GM12878 (cell line): ENCODE results near the gene MAP4K5. TPM values are rescaled to one million over a fixed set of nuclear protein-coding genes. Genes with fewer than 3 reads are reported as not detected.

Source experiments
- ATAC-seq: fragments of 200-7000 bp; cut with Tn5 transposase; 3 replicates; pipeline ENCODE4 v1.9.1; 2020; ENCODE audit warnings: mild to moderate bottlenecking, moderate library complexity
- BruUV-seq: library from RNA; stranded (reverse); fragments of 400-500 nt; replicated peaks from 2 replicates; lab custom pipeline; 2021; lab: Mats Ljungman, UMichigan
- CTCF ChIA-PET: fragments of 300-600 bp; sonication (Branson Sonifier 250); formaldehyde crosslinking; extraction: SDS; loops from one replicate; lab custom pipeline; 2021; ENCODE audit warnings: inconsistent platforms; lab: Yijun Ruan, JAX
- POLR2A ChIA-PET: fragments of 350-600 bp; formaldehyde crosslinking; extraction: SDS; loops from one replicate; lab custom pipeline; 2021; ENCODE audit warnings: inconsistent platforms; lab: Charles Lee
- RAD21 ChIA-PET: fragments of 300-600 bp; sonication (Branson Sonifier 250); formaldehyde crosslinking; loops from one replicate; lab custom pipeline; 2023; ENCODE audit warnings: antibody characterized with exemption; ENCODE audit not compliant: unreplicated experiment; lab: Charles Lee
- SMC1A ChIA-PET: fragments of 300-600 bp; sonication (Branson Sonifier 250); formaldehyde crosslinking; loops from one replicate; lab custom pipeline; 2023; ENCODE audit not compliant: unreplicated experiment, uncharacterized antibody; lab: Charles Lee
- DNase-seq: peaks from one replicate; pipeline ENCODE4 v3.0.0-alpha.2; 2011; ENCODE audit warnings: low read depth, low spot score
- FAIRE-seq: peaks from 3 replicates; lab custom pipeline; 2011; peaks lifted over from hg19 to GRCh38; lab: Jason Lieb, UNC
- H2AFZ ChIP-seq: 2 replicates; pipeline ENCODE4 v1.6.0; 2011; ENCODE audit warnings: low read depth, low read length, control low read depth; ENCODE audit not compliant: control insufficient read depth
- H3K27ac ChIP-seq: 2 replicates; pipeline ENCODE4 v1.5.1; 2011; ENCODE audit warnings: control low read depth; ENCODE audit not compliant: control insufficient read depth, insufficient read depth
- H3K27me3 ChIP-seq, 2 experiments: replicated peaks in 1 of 2; 2 replicates each; pipeline versions ENCODE4 v1.6.0 to v1.6.1; 2011; ENCODE audit warnings: low read length in 1 of 2; ENCODE audit not compliant: control insufficient read depth in 2 of 2, insufficient read depth in 2 of 2
- H3K36me3 ChIP-seq, 2 experiments: 2 replicates each; pipeline ENCODE4 v1.5.1; 2011; ENCODE audit warnings: low read length in 1 of 2; ENCODE audit not compliant: control insufficient read depth in 2 of 2, insufficient read depth in 2 of 2
- H3K4me1 ChIP-seq: 2 replicates; pipeline ENCODE4 v1.6.1; 2011; ENCODE audit warnings: mild to moderate bottlenecking, low read length, moderate library complexity, mixed read lengths; ENCODE audit not compliant: control insufficient read depth, insufficient read depth
- H3K4me2 ChIP-seq: 2 replicates; pipeline ENCODE4 v1.6.0; 2011; ENCODE audit warnings: control low read depth; ENCODE audit not compliant: control insufficient read depth, insufficient read depth
- H3K4me3 ChIP-seq: fragments of 200-600 bp; sonication (generic); 2 replicates; pipeline ENCODE4 v1.5.1; 2016
- H3K79me2 ChIP-seq: 2 replicates; pipeline ENCODE4 v1.6.0; 2011; ENCODE audit warnings: low read length; ENCODE audit not compliant: control insufficient read depth, insufficient read depth
- H3K9ac ChIP-seq: 2 replicates; pipeline ENCODE4 v1.8.0; 2011; ENCODE audit warnings: low read length, control low read depth, mixed read lengths; ENCODE audit not compliant: control insufficient read depth, insufficient read depth
- H3K9me3 ChIP-seq: replicated peaks from 3 replicates; pipeline ENCODE4 v1.5.1; 2011; ENCODE audit warnings: mild to moderate bottlenecking, low read length; ENCODE audit not compliant: control insufficient read depth, insufficient read depth
- H4K20me1 ChIP-seq: 2 replicates; pipeline ENCODE4 v1.6.0; 2011; ENCODE audit not compliant: control insufficient read depth, insufficient read depth
- ATF2 ChIP-seq: IDR thresholded peaks from 2 replicates; pipeline ENCODE4 v1.6.1; 2012; ENCODE audit warnings: low read length, inconsistent platforms
- ATF7 ChIP-seq: fragments of 450-650 bp; IDR thresholded peaks from 2 replicates; pipeline ENCODE4 v1.6.1; 2016; ENCODE audit warnings: low read depth, mild to moderate bottlenecking
- BRCA1 ChIP-seq: IDR thresholded peaks from 2 replicates; pipeline ENCODE4 v1.6.1; 2011; ENCODE audit warnings: low read depth, low read length, improper control_type of control experiment
- CEBPB ChIP-seq, 2 experiments: fragments of 150-350 bp in 1 of 2; IDR thresholded peaks; 2 replicates each; pipeline ENCODE4 v1.6.1; 2012 to 2014; ENCODE audit warnings: low read depth in 2 of 2, low read length in 2 of 2, borderline replicate concordance in 1 of 2, inconsistent platforms in 1 of 2
- CREB1 ChIP-seq: IDR thresholded peaks from 2 replicates; pipeline ENCODE4 v1.6.1; 2012; ENCODE audit warnings: low read depth, mild to moderate bottlenecking, inconsistent platforms
- EED ChIP-seq: sonication (generic); IDR thresholded peaks from 2 replicates; pipeline ENCODE4 v1.6.1; 2016; ENCODE audit warnings: antibody characterized with exemption, low read depth
- ETV6 ChIP-seq, 2 experiments: fragments of 450-650 bp in 1 of 2; IDR thresholded peaks in 1 of 2; conservative IDR thresholded peaks in 1 of 2; 2 replicates each; pipeline ENCODE4 v1.6.1; 2014; ENCODE audit warnings: antibody characterized with exemption in 1 of 2, borderline replicate concordance in 1 of 2, low read depth in 1 of 2, mild to moderate bottlenecking in 1 of 2, moderate library complexity in 1 of 2
- FOXM1 ChIP-seq: IDR thresholded peaks from 2 replicates; pipeline ENCODE4 v1.6.1; 2012; ENCODE audit warnings: low read depth, mild to moderate bottlenecking, inconsistent platforms, low read length, moderate library complexity
- MLLT1 ChIP-seq: fragments of 450-650 bp; IDR thresholded peaks from 2 replicates; pipeline ENCODE4 v1.6.1; 2016; ENCODE audit warnings: mild to moderate bottlenecking
- SMAD1 ChIP-seq: fragments of 450-650 bp; IDR thresholded peaks from 2 replicates; pipeline ENCODE4 v1.6.1; 2018; ENCODE audit warnings: mild to moderate bottlenecking, low read depth; ENCODE audit not compliant: partially characterized antibody
- SRF ChIP-seq, 2 experiments: IDR thresholded peaks; 2 replicates each; pipeline ENCODE4 v1.6.1; 2011; ENCODE audit warnings: low read depth in 2 of 2, low read length in 2 of 2, mild to moderate bottlenecking in 1 of 2, moderate library complexity in 1 of 2
- STAT3 ChIP-seq: IDR thresholded peaks from 2 replicates; pipeline ENCODE4 v1.6.1; 2011; ENCODE audit warnings: low read depth, low read length, improper control_type of control experiment
- YY1 ChIP-seq: IDR thresholded peaks from 2 replicates; pipeline ENCODE4 v1.6.1; 2011; ENCODE audit warnings: low read depth, mild to moderate bottlenecking, low read length
- ZBTB11 ChIP-seq: fragments of 450-650 bp; formaldehyde crosslinking; IDR thresholded peaks from 2 replicates; pipeline ENCODE4 v1.5.0; 2022; ENCODE audit warnings: mild to moderate bottlenecking, missing genetic modification characterization
- ZNF217 ChIP-seq: fragments of 450-650 bp; IDR thresholded peaks from 2 replicates; pipeline ENCODE4 v1.6.1; 2017; ENCODE audit warnings: antibody characterized with exemption, mild to moderate bottlenecking
- ZNF384 ChIP-seq: IDR thresholded peaks from 2 replicates; pipeline ENCODE4 v1.6.1; 2012; ENCODE audit warnings: low read depth, mild to moderate bottlenecking, low read length, improper control_type of control experiment, borderline replicate concordance
- ZNF622 ChIP-seq: fragments of 450-650 bp; IDR thresholded peaks from 2 replicates; pipeline ENCODE4 v1.6.1; 2017; ENCODE audit warnings: mild to moderate bottlenecking, inconsistent platforms
- WGBS: methylation state at CpG from one replicate; pipeline ENCODE4 v1.1.6; 2016; ENCODE audit warnings: low lambda C conversion rate; ENCODE audit not compliant: insufficient replicate concordance, insufficient coverage; ENCODE audit errors: missing lambda C conversion rate; 5-methylcytosine and 5-hydroxymethylcytosine counted together
- in situ Hi-C: fragments of 300-500 bp; cut with MboI; formaldehyde crosslinking; loops from 9 replicates; pipeline ENCODE4 v1.14.3; 2018; ENCODE audit warnings: mixed read lengths
- intact Hi-C: fragments of 100-400 bp; cut with micrococcal nuclease; formaldehyde crosslinking; loops from one replicate; pipeline ENCODE4 v1.14.2; 2022; ENCODE audit not compliant: unreplicated experiment
- polyA plus RNA-seq, 11 experiments: library from polyadenylated mRNA; depleted of rRNA in 4 of 11; unstranded in 6 of 11; stranded (reverse) in 5 of 11; fragments of >200 nt; fragmentation: Nextera tagmentation in 4 of 11; fragmentation: Illumina TruSeq in 1 of 11; extraction: Ambion mirVana in 4 of 11; extraction: Trizol in 1 of 11; gene quantifications; 1 replicate in 1 of 11; 2 replicates in 10 of 11; pipeline versions ENCODE4 v1.2.1 to v1.2.3, GENCODE V29; 2011 to 2016; ENCODE audit warnings: inconsistent platforms in 2 of 11, missing spikeins in 2 of 11, low read depth in 1 of 11
- total RNA-seq, 4 experiments: library from RNA; depleted of rRNA in 3 of 4; stranded (reverse); fragments of >200 nt in 3 of 4; fragmentation: Illumina TruSeq in 1 of 4; extraction: Trizol in 1 of 4; gene quantifications; 2 replicates each; pipeline versions ENCODE4 v1.2.1 to v1.2.3, GENCODE V29; 2013 to 2021

The MAP4K5 gene
- total and polyA plus RNA-seq, 10 of the 15 experiments (the other 5 are each of a cell fraction or from before 2014, with no cell fraction given): 9.1 to 41.3 (median 30.1) TPM

GRCh38 chr14:50533806-50534205 lies 1.4 kb upstream of the MAP4K5 start:
- Histone ChIP-seq H3K9me3 (no peaks in the 10 kb centered on the region; the same call in 1 of the 3 replicates), H3K27me3 (no peaks in the 10 kb centered on the region), H4K20me1 (no peaks in the 10 kb centered on the region), H3K36me3 (no peaks in the 10 kb centered on the region), H3K4me3 (no peak overlapping the region), H2AFZ (no peak overlapping the region), H3K4me2 (no peak overlapping the region), H3K4me1 (peaks cover 10% of the 10 kb centered on the region), H3K9ac (no peak overlapping the region), H3K27ac (no peak overlapping the region), H3K79me2 (peaks cover 25% of the 10 kb centered on the region)
- no TSS peak for BruUV-seq
- in situ Hi-C loops: loop anchor here (5.0 kb wide), 1 partner anchor 682 kb away; the partner anchor contains the start of gene NEMF
- FAIRE-seq: no peak
- CTCF ChIA-PET: interaction anchor here (0.8 to 2.0 kb wide), 4 partner anchors 11 to 682 kb away, joined by 3 to 9 read pairs (median 4); partner anchors contain the start of gene NEMF
- SMC1A ChIA-PET: interaction anchor here (1.6 kb wide), 1 partner anchor 213 kb away, joined by 6 read pairs; no protein-coding TSS in a partner anchor
- no peak for DNase-seq
- POLR2A ChIA-PET: interaction anchor here (0.5 kb wide), 1 partner anchor 8 kb away, joined by 3 read pairs; no protein-coding TSS in a partner anchor
- TF ChIP-seq CREB1 (no peak), ATF7 (no peak), ZNF217 (no peak), ZNF622 (no peak), YY1 (no peak), CEBPB (IDR thresholded peaks at IDR 0.05; ENCODE audit: borderline replicate concordance in 1 of 2, low read depth in 2 of 2, low read length in 2 of 2) (no peak), ZBTB11 (CRISPR knock-in tag) (no peak), FOXM1 (no peak), STAT3 (no peak), ETV6 (conservative IDR thresholded peaks at IDR 0.05 in 1 of 2, IDR thresholded peaks at IDR 0.05 in 1 of 2; ENCODE audit: borderline replicate concordance in 1 of 2, low read depth in 1 of 2) (no peak), MLLT1 (no peak), BRCA1 (no peak), ZNF384 (no peak), SMAD1 (no peak), ATF2 (no peak), SRF (IDR thresholded peaks at IDR 0.05; ENCODE audit: low read depth in 2 of 2, low read length in 2 of 2) (no peak), EED (no peak)
- intact Hi-C loops: loop anchor here (2.0 to 5.0 kb wide), 4 partner anchors 302 to 902 kb away; partner anchors contain the start of genes NEMF and SOS2
- WGBS: 78% methylated on average over 3 of the region's 3 CpGs
- ATAC-seq: no peak
- RAD21 ChIA-PET: interaction anchor here (0.7 to 3.0 kb wide), 4 partner anchors 137 to 672 kb away, joined by 3 to 14 read pairs (median 4); partner anchors contain the start of gene CDKL1
